Measurements from ENCODE around the gene GLRA2.

GLRA2 gene

DNA sequence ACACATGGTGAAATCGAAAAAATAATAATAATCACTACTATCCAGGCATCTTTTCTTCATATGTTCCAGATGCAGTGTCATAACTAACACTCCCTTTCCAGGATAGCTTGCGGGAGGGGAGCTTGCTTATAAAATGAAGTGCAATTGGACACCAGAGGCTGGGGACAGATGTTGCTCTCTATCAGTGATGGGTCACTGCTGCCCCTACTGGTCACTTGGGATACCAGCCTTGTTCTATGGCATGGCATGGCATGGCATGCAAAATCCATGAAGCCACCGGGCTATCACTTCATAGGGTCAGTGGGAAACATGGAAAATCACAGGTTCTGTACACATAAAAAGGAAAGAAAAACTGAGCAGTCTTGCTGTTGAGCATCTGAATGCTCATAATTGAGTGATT lies 168.1 kb downstream of the GLRA2 start:
- DNase-seq (ENCODE audit: low read depth), result no peak
- no peak overlapping the region for H3K4me3 ChIP-seq (ENCODE audit: low read length)
- TF ChIP-seq, protein P1, sequence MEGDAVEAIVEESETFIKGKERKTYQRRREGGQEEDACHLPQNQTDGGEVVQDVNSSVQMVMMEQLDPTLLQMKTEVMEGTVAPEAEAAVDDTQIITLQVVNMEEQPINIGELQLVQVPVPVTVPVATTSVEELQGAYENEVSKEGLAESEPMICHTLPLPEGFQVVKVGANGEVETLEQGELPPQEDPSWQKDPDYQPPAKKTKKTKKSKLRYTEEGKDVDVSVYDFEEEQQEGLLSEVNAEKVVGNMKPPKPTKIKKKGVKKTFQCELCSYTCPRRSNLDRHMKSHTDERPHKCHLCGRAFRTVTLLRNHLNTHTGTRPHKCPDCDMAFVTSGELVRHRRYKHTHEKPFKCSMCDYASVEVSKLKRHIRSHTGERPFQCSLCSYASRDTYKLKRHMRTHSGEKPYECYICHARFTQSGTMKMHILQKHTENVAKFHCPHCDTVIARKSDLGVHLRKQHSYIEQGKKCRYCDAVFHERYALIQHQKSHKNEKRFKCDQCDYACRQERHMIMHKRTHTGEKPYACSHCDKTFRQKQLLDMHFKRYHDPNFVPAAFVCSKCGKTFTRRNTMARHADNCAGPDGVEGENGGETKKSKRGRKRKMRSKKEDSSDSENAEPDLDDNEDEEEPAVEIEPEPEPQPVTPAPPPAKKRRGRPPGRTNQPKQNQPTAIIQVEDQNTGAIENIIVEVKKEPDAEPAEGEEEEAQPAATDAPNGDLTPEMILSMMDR (conservative IDR thresholded peaks at IDR 0.05; ENCODE audit: low read length), result peak; percentile 40

DNA sequence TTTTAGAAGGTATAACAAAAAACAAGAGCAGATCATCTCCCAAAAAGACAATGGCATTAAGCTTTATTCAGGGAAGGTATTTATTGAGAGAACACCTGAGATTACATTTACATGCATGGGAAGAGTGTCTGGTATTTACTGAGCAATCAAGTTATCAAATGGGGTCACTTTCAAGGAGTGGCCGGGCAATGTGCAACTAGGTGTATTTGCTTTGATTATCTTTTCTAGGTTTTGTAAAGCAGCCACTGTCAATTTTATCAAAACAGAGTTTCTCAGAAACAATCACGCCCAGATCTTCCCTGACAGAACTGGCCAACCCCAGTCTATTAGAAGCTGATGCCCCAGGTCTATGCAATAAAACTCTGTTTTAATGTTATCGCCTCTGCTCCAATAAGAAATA lies 169.5 kb downstream of the GLRA2 start:
- H3K4me3 ChIP-seq (ENCODE audit: low read length), result no peak overlapping the region
- TF ChIP-seq, protein P1 (conservative IDR thresholded peaks at IDR 0.05; ENCODE audit: low read length), result no peak
- DNase-seq (ENCODE audit: low read depth), result no peak

DNA sequence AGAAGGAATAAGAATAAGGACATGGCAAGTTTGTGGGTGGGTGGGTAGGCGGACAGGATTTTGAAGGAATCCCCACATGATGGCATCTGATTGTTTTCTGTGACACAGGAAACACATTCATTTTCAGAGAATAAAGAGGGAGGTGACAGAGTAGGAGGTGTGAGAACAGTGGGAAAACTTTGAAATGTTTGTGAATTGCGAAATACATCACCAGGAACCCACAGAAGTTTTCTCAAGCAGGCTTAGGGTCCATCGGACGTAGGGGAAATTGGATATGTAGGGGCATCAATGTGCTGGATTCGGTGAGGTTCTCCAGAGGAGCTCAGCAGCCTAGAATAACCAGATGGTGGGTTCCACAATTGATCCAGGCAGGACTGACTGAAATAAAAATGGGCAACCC lies 171.6 kb downstream of the GLRA2 start:
- TF ChIP-seq, protein P1 (conservative IDR thresholded peaks at IDR 0.05; ENCODE audit: low read length), result no peak
- H3K4me3 ChIP-seq (ENCODE audit: low read length), result no peak overlapping the region
- no peak for DNase-seq (ENCODE audit: low read depth)

DNA sequence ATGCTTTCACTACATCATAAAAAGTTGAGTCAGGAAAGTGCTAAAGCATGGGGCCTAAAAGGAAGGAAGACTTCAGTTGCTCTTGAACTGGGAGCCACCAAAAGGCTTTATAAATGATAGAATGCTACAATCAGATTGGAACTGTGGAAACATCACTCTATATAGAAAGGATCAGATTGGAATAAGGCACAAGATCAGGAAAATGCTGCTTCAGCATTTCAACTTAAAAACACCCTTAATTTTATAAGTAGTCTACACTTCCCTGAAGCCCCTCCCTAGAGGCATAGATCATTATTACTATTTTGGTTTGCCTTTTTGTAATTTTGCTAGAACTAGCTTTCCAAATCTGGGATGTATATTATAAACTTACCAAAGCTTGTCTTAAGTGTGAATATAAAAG lies 172.8 kb downstream of the GLRA2 start:
- H3K4me3 ChIP-seq (ENCODE audit: low read length), result no peak overlapping the region
- TF ChIP-seq, protein P1 (conservative IDR thresholded peaks at IDR 0.05; ENCODE audit: low read length), result no peak
- no peak for DNase-seq (ENCODE audit: low read depth)

DNA sequence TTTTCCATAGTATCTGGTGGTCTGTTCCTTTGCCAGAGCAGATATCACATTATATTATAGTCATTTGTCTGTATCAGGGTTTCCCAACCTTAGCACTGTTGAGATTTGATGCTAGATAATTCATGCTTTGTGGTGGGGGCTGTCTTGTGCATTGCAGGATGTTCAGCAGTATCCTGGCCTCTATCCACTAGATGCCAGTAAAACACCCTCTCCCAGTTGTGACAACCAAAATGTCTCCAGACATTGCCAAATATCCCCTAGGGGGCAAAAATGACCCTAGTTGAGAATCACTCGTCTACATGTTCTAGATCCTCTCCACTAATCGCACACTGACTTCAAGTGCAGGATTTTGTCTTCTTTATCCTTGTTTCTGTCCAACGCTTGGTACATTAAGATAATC lies 182.8 kb downstream of the GLRA2 start:
- no peak overlapping the region for H3K4me3 ChIP-seq (ENCODE audit: low read length)
- TF ChIP-seq, protein P1 (conservative IDR thresholded peaks at IDR 0.05; ENCODE audit: low read length), result no peak
- no peak for DNase-seq (ENCODE audit: low read depth)

DNA sequence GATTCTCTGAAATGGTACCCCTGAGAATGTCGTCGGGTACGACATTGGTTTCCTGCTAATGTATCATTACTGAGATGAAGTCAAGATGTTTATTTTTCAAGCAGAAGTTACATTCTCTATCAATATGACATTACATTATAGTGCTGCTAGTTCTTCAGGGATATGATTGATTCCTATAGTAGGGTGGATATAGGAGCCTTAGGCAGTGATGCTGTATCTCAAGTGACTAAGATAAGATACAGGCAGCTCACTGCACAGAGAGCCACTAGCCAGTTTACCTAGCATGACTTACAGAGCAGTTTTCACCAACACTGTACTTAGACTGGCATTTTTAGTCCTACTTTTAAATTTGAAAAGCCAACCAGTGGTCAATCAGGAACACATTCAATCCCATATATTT lies 188.6 kb downstream of the GLRA2 start:
- DNase-seq (ENCODE audit: low read depth), result no peak
- TF ChIP-seq, protein P1 (conservative IDR thresholded peaks at IDR 0.05; ENCODE audit: low read length), result no peak
- H3K4me3 ChIP-seq (ENCODE audit: low read length), result no peak overlapping the region

DNA sequence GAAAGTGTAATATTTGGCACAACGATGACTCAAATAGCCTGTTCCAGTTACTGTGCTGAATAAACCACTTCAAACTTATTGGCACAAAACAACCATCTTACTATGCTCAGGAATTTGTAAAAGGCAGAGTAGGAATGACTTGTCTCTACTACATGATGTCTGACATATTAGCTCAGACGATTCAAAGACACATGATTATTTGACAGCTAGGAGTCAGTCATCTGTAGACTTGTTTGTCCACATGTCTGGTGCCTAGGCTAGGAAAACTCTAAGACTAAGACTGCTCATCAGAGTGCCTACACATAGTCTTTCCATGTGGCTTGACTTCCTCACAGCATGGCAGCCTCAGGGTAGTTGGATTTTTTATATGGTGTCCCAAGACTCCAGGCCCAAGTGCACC lies 189.1 kb downstream of the GLRA2 start:
- TF ChIP-seq, protein P1 (conservative IDR thresholded peaks at IDR 0.05; ENCODE audit: low read length), result no peak
- no peak for DNase-seq (ENCODE audit: low read depth)

More for the DNA sequence above, 189.1 kb downstream of the GLRA2 start:
- no peak overlapping the region for H3K4me3 ChIP-seq (ENCODE audit: low read length)

Measured in AG10803 (cell line).